Muscle of leg (tissue), 11 donors: ENCODE results near the gene RETREG3. TPM values are rescaled to one million over a fixed set of nuclear protein-coding genes. Genes with fewer than 3 reads are reported as not detected.
"Not testable (repeated sequence)": the region's sequence is repeated elsewhere in the genome, so short reads cannot be mapped to it uniquely, and the experiment has no call there.

Experiments used
- DNase-seq: peaks from one replicate; pipeline ENCODE4 v3.0.0; 2013
- H3K27ac ChIP-seq: one replicate; pipeline ENCODE4 v1.5.1; 2013; ENCODE audit warnings: mild to moderate bottlenecking, low read length, control low read depth
- H3K27me3 ChIP-seq: one replicate; pipeline ENCODE4 v1.6.1; 2013; ENCODE audit warnings: low read length; ENCODE audit not compliant: control insufficient read depth, insufficient read depth
- H3K36me3 ChIP-seq: one replicate; pipeline ENCODE4 v1.6.1; 2013; ENCODE audit warnings: low read length; ENCODE audit not compliant: control insufficient read depth, insufficient read depth
- H3K4me1 ChIP-seq: one replicate; pipeline ENCODE4 v1.6.1; 2013; ENCODE audit warnings: low read length; ENCODE audit not compliant: control insufficient read depth, insufficient read depth
- H3K4me3 ChIP-seq: one replicate; pipeline ENCODE4 v1.5.1; 2013; ENCODE audit warnings: low read length, control low read depth
- H3K9me3 ChIP-seq: replicated peaks from 2 replicates; pipeline ENCODE4 v1.6.1; 2013; ENCODE audit warnings: low read depth, low read length; ENCODE audit not compliant: control insufficient read depth
- WGBS: methylation state at CpG from one replicate; pipeline ENCODE4 v1.1.5; 2013; ENCODE audit warnings: missing lambda C conversion rate; ENCODE audit not compliant: insufficient coverage; 5-methylcytosine and 5-hydroxymethylcytosine counted together
- polyA plus RNA-seq, 8 donors: library from polyadenylated mRNA; unstranded; fragments of 120-200 nt; gene quantifications; one replicate each; pipeline versions ENCODE4 v1.2.1 to v1.2.3, GENCODE V29; 2013; ENCODE audit warnings: inconsistent platforms in 1 of 8, low replicate concordance in 1 of 8; ENCODE audit not compliant: insufficient read length in 8 of 8, insufficient read depth in 1 of 8
- total RNA-seq: library from RNA; stranded (reverse); fragments of 120-200 nt; gene quantifications from one replicate; pipeline ENCODE4 v1.2.4, GENCODE V29; 2013

RETREG3 gene
- total and polyA plus RNA-seq, 9 donors, result 27.6 to 39.1 (median 31.8) TPM

DNA sequence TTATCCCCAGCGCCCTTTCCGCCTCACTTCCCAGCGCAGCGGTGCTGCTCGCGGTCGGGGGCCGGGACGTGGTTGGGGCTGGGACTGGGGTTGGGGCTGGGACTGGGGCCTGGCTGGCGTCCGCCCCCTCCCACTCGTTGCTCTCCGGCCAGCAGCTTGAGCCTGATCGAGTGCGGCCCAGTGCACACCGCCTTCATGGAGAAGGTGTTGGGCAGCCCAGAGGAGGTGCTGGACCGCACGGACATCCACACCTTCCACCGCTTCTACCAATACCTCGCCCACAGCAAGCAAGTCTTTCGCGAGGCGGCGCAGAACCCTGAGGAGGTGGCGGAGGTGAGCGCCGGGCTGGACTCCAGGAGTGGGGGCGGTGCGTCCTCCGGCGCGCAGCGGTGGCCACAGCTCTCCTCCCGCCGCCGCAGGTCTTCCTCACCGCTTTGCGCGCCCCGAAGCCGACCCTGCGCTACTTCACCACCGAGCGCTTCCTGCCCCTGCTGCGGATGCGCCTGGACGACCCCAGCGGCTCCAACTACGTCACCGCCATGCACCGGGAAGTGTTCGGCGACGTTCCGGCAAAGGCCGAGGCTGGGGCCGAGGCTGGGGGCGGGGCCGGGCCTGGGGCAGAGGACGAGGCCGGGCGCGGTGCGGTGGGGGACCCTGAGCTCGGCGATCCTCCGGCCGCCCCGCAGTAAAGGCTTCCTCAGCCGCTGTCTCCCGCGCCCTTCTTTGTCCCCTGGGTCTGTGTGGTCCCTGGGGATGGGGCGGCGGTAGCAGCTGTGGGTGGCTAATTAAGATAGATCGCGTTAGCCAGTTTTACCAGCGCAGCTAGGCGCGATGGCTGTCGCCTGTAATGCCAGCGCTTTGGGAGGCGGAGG, 54.7 kb downstream of the RETREG3 start:
- DNase-seq, result peak; percentile 96
- peaks cover 23% of the 10 kb centered on the region for H3K4me1 ChIP-seq
- H3K27ac ChIP-seq, result peak overlapping the region; percentile 95
- no peaks in the 10 kb centered on the region for H3K27me3 ChIP-seq
- H3K36me3 ChIP-seq, result no peaks in the 10 kb centered on the region
- WGBS, result under 1% methylated on average over 65 of the region's 82 CpGs
- peak overlapping the region; percentile 96 for H3K4me3 ChIP-seq
- H3K9me3 ChIP-seq, result no peaks in the 10 kb centered on the region

DNA sequence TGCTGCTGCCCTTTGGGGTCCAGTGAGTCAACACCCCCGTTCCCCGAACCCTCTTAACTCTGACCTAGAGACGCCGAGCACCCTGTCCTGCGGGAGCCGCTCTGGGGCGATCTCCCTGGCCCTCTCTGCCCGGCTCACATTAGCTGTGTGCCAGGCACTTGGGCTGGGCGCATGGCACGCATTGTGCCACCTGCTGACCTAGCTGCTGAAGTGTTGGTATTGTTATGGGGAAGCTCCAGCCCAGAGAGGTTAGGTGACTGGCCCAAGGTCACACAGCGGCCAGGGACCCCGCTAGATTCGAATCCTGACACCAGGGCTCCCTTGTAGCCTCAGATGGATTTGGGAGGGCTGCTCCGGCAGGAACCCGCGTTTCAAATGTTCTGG, 55.3 kb downstream of the RETREG3 start:
- H3K27ac ChIP-seq, result peak overlapping the region; percentile 95
- H3K27me3 ChIP-seq, result peaks cover under 1% of the 10 kb centered on the region
- H3K4me3 ChIP-seq, result peak overlapping the region; percentile 96
- DNase-seq, result no peak
- H3K4me1 ChIP-seq, result peaks cover 23% of the 10 kb centered on the region
- H3K36me3 ChIP-seq, result no peaks in the 10 kb centered on the region
- no peaks in the 10 kb centered on the region for H3K9me3 ChIP-seq
- 60% methylated on average over 12 of the region's 16 CpGs for WGBS

DNA sequence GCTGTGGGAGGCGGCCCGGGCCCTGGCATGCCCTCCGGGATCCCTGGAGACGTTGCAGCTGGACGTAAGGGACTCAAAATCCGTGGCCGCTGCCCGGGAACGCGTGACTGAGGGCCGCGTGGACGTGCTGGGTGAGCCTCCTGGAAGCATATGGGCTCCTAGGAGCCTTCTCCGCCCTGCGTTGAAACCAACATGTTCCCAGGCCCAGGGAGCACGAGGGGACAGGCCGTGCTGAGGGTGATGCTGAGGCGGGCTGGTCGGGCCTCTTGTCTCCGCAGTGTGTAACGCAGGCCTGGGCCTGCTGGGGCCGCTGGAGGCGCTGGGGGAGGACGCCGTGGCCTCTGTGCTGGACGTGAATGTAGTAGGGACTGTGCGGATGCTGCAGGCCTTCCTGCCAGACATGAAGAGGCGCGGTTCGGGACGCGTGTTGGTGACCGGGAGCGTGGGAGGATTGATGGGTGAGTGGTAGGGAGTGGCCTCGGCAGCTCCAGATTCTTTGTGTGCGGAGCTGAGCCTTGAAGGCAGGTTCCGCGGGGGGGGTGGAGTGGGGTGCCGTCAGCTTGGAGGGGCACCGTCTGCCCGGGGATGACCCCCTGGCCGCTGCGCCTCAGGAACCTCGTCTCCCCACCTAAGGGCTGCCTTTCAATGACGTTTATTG, 55.9 kb downstream of the RETREG3 start:
- no peak overlapping the region for H3K27ac ChIP-seq
- 57% methylated on average over 42 of the region's 45 CpGs for WGBS

DNA sequence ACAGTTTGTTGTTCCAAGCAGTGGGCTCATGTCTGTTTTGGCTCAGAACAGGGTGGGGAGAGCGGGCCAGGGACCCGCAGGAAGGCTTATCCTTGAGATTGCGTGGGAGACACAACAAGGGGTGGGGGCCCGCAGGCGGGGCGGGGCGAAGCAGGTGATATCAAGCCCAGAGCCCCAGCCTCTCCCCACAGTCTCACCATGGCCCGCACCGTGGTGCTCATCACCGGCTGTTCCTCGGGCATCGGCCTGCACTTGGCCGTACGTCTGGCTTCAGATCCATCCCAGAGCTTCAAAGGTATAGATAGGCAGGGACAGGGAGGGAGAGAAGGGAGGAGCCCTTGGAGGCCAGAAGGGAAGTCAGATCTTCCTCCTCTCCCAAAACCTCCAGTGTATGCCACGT, 56.4 kb downstream of the RETREG3 start, which contains the start of gene HSD17B1:
TSS of gene HSD17B1 (plus strand) at position 188 of the 400 bp plus-strand sequence. CDS start at position 199, 11 bp downstream.
- not testable (repeated sequence) for DNase-seq, H3K9me3 ChIP-seq, H3K27ac ChIP-seq, H3K36me3 ChIP-seq, H3K27me3 ChIP-seq
- 96% methylated on average over 4 of the region's 15 CpGs for WGBS
- peak within 1 kb of the TSS; percentile 96 for H3K4me3 ChIP-seq
- H3K4me1 ChIP-seq, result peaks cover 26% of the 10 kb centered on the region

More for the DNA sequence above, 55.9 kb downstream of the RETREG3 start:
- no peak for DNase-seq
- no peaks in the 10 kb centered on the region for H3K36me3 ChIP-seq
- H3K4me3 ChIP-seq, result peak overlapping the region; percentile 96
- H3K9me3 ChIP-seq, result no peaks in the 10 kb centered on the region
- H3K4me1 ChIP-seq, result peaks cover 26% of the 10 kb centered on the region
- H3K27me3 ChIP-seq, result peaks cover 3% of the 10 kb centered on the region

DNA sequence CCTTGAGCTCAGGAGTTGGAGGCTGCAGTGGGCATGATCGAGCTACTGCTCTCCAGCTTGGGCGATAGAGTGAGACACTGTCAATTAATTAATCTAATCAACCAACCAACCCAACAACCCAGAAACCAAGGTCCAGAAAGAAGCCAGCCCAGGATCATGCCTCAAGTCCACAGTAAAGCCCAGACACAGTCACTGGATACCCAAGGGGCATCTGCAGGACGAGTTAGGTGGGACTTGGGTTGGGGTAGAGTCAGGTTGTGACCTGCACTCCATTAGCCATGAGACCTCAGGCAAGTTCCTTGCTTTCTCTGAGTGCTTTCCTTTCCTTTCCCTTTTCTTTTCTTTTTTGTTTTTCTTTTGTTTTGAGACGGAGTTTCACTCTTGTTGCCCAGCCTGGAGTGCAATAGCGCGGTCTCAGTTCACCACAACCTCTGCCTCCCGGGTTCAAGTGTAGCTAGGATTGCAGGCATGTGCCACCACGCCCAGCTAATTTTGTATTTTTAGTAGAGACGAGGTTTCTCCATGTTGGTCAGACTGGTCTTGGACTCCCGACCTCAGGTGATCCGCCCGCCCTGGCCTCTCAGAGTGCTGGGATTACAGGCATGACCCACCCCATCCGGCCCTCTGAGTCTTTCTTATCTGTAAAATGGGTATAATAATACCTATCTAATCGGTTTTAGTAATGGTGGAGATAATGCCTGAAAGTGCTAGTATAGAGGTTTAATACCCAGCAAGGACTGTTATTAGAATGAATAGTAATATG, 60.0 kb downstream of the RETREG3 start:
- H3K4me1 ChIP-seq, result peaks cover 29% of the 10 kb centered on the region
- no peak overlapping the region for H3K4me3 ChIP-seq
- no peaks in the 10 kb centered on the region for H3K9me3 ChIP-seq
- H3K27ac ChIP-seq, result no peak overlapping the region
- peaks cover 13% of the 10 kb centered on the region for H3K36me3 ChIP-seq
- 97% methylated on average over 8 of the region's 14 CpGs for WGBS
- peaks cover 3% of the 10 kb centered on the region for H3K27me3 ChIP-seq
- no peak for DNase-seq

DNA sequence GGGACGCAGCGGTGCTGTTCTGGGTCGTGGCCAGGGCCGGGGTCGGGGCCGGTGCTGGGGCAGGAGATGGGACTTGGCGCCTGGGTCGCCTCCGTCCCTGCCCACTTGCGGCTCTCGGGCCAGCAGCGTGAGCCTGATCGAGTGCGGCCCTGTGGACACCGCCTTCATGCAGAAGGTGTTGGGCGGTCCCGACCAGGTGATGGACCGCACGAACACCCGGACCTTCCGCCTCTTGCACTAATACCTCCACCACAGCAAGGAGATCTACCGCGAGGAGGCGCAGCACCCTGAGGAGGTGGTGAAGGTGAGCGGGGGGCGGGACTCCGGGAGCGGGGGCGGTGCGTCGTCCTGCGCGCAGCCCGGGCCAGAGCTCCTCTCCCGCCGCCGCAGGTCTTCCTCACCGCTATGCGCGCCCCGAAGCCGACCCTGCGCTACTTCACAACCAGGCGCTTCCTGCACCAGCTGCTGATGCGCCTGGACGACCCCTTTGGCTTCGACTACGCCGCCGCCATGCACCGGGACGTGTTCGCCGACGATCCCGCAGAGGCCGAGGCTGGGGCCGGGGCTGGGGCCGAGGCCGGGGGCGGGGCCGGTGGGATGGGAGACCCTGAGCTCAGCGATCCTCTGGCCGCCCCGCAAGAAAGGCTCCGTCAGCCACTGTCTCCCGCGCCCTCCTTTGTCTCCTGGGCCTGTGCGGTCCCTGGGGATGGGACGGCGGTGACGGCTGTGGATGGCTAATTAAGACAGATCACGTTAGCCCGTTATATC, 60.9 kb downstream of the RETREG3 start:
- Histone ChIP-seq H3K9me3 (no peaks in the 10 kb centered on the region), H3K36me3 (peaks cover 17% of the 10 kb centered on the region), H3K27ac (no peak overlapping the region), H3K4me3 (peak overlapping the region; percentile 37), H3K27me3 (peaks cover 3% of the 10 kb centered on the region), H3K4me1 (peaks cover 29% of the 10 kb centered on the region)
- no peak for DNase-seq
- 8% methylated on average over 59 of the region's 74 CpGs for WGBS

DNA sequence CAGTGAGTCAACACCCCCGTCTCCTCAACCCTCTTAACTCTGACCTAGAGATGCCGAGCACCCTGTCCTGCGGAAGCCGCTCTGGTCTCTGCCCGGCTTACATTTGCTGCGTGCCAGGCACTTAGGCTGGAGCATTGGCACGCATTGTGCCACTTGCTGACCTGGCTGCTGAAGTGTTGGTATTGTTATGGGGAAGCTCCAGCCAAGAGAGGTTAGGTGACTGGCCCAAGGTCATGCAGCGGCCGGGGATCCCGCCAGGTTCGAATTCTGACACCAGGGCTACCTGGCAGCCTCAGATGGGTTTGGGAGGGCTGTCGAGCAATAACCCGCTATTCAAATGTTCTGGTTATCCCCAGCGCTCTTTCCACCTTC, 61.5 kb downstream of the RETREG3 start:
- no peak overlapping the region for H3K27ac ChIP-seq
- no peak for DNase-seq
- H3K4me1 ChIP-seq, result peaks cover 31% of the 10 kb centered on the region
- H3K9me3 ChIP-seq, result no peaks in the 10 kb centered on the region
- peaks cover 3% of the 10 kb centered on the region for H3K27me3 ChIP-seq
- H3K4me3 ChIP-seq, result no peak overlapping the region
- 84% methylated on average over 13 of the region's 14 CpGs for WGBS
- peaks cover 23% of the 10 kb centered on the region for H3K36me3 ChIP-seq

DNA sequence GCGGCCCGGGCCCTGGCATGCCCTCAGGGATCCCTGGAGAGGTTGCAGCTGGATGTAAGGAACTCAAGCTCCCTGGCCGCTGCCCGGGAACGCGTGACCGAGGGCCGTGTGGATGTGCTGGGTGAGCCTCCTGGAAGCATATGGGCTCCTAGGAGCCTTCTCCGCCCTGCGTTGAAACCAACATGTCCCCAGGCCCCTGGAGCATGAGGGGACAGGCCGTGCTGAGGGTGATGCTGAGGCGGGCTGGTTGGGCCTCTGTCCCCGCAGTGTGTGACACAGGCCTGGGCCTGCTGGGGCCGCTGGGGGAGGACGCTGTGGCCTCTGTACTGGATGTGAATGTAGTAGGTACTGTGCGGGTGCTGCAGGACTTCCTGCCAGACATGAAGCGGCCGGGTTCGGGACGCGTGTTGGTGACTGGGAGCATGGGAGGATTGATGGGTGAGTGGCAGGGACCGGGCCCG, 62.1 kb downstream of the RETREG3 start:
- 71% methylated on average over 19 of the region's 23 CpGs for WGBS
- Histone ChIP-seq H3K4me1 (peaks cover 37% of the 10 kb centered on the region), H3K4me3 (no peak overlapping the region), H3K27ac (no peak overlapping the region), H3K36me3 (peaks cover 27% of the 10 kb centered on the region), H3K9me3 (no peaks in the 10 kb centered on the region), H3K27me3 (peaks cover 3% of the 10 kb centered on the region)
- no peak for DNase-seq

DNA sequence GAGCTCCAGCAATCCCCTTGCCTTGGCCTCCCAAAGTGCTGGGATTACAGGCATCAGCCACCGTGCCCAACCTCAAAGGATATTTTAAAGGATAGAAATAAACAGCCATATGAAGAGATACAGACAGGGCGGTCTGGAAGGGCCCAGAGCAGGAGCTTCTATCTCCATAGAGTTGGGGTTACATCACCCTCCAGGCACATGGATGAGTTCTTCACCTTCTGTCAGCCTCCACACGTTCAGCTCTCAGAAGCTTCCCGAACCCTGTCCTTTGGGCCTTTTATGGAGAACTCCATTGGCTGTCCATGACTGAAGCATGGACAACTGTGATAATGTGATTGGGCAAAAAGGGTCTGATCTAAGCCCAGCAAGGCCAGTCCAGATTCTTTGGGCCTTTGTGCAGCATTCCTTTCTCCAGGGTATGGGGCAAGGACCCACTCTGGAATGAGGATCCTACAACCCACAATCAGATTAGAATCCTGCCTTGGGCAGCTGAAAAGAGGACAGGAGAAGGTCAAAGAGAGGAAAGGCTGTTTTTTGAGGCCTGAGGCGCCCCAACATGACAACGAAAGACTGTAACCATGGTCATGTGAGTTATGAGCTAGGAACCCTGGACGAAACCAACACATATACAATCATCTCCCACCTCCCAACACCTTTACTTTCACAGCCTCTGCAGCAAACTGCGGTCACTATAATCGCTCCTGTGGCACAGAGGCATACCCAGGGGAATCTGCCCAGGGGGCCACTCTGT, 63.2 kb downstream of the RETREG3 start:
- H3K4me3 ChIP-seq, H3K9me3 ChIP-seq, DNase-seq, H3K27me3 ChIP-seq, H3K27ac ChIP-seq: not testable (repeated sequence)
- Histone ChIP-seq H3K36me3 (peaks cover 37% of the 10 kb centered on the region), H3K4me1 (peaks cover 37% of the 10 kb centered on the region)
- WGBS, result 100% methylated on average over 1 of the region's 9 CpGs
